Endodermal cell (in vitro differentiated cells): ENCODE results near the gene RPLP1. TPM values are rescaled to one million over a fixed set of nuclear protein-coding genes. Genes with fewer than 3 reads are reported as not detected.

Source experiments
- DNase-seq: peaks from one replicate; pipeline ENCODE4 v3.0.0-alpha.2; 2017
- H3K27ac ChIP-seq: 2 replicates; pipeline ENCODE4 v1.5.1; 2013; ENCODE audit warnings: mild to moderate bottlenecking, low read depth, low read length, moderate library complexity
- H3K27me3 ChIP-seq: 2 replicates; pipeline ENCODE4 v1.6.1; 2013; ENCODE audit warnings: mild to moderate bottlenecking, low read length, moderate library complexity; ENCODE audit not compliant: insufficient read depth, control insufficient read depth, poor library complexity, severe bottlenecking
- H3K36me3 ChIP-seq: 2 replicates; pipeline ENCODE4 v1.7.0; 2013; ENCODE audit warnings: mild to moderate bottlenecking, low read length, moderate library complexity; ENCODE audit not compliant: control insufficient read depth, insufficient read depth
- H3K4me1 ChIP-seq: one replicate; pipeline ENCODE4 v1.7.0; 2013; ENCODE audit warnings: low read length; ENCODE audit not compliant: control insufficient read depth, insufficient read depth
- H3K4me3 ChIP-seq: 2 replicates; pipeline ENCODE4 v1.5.1; 2013; ENCODE audit warnings: mild to moderate bottlenecking, low read length, moderate library complexity
- H3K9ac ChIP-seq: 2 replicates; pipeline ENCODE4 v1.6.1; 2013; ENCODE audit warnings: mild to moderate bottlenecking, low read length, moderate library complexity; ENCODE audit not compliant: poor library complexity, severe bottlenecking; ENCODE audit errors: extremely low read depth
- H3K9me3 ChIP-seq: 2 replicates; pipeline ENCODE4 v1.6.1; 2013; ENCODE audit warnings: mild to moderate bottlenecking, low read length, moderate library complexity; ENCODE audit not compliant: control insufficient read depth
- H3K27ac Mint-ChIP-seq: 2 replicates; pipeline ENCODE4 v1.8.0; 2020; ENCODE audit warnings: mixed read lengths
- H3K27me3 Mint-ChIP-seq: 2 replicates; pipeline ENCODE4 v1.8.0; 2021; ENCODE audit warnings: mild to moderate bottlenecking, mixed read lengths; ENCODE audit not compliant: insufficient read depth
- H3K36me3 Mint-ChIP-seq: 2 replicates; pipeline ENCODE4 v1.8.0; 2020; ENCODE audit warnings: low read depth, mixed read lengths
- H3K4me1 Mint-ChIP-seq: 2 replicates; pipeline ENCODE4 v1.8.0; 2020; ENCODE audit warnings: mixed read lengths
- H3K4me3 Mint-ChIP-seq: 2 replicates; pipeline ENCODE4 v1.8.0; 2020; ENCODE audit warnings: mild to moderate bottlenecking, moderate library complexity, mixed read lengths
- H3K9me3 Mint-ChIP-seq: 2 replicates; pipeline ENCODE4 v1.8.0; 2020; ENCODE audit warnings: mild to moderate bottlenecking, mixed read lengths
- WGBS, 2 experiments: methylation state at CpG; one replicate each; pipeline versions ENCODE4 v1.1.5 to v1.1.7; 2013; ENCODE audit warnings: missing lambda C conversion rate in 2 of 2, mixed read lengths in 1 of 2; ENCODE audit not compliant: insufficient coverage in 1 of 2, insufficient read length in 1 of 2; 5-methylcytosine and 5-hydroxymethylcytosine counted together
- total RNA-seq, 2 donors: library from RNA; stranded (reverse); fragmentation: NEBNext Ultra II Directional in 1 of 2; extraction: Animal tissue kit (Norgen Biotek cat#: 25700) in 1 of 2; gene quantifications; 2 replicates in 1 of 2; 3 replicates in 1 of 2; pipeline ENCODE4 v1.2.1, GENCODE V29; 2021
- TF ChIP-seq, protein P1 (sequence below): fragments of 200-600 bp; sonication (generic); conservative IDR thresholded peaks from 2 replicates; pipeline ENCODE4 v1.5.0; 2021; ENCODE audit warnings: antibody characterized with exemption, mild to moderate bottlenecking

The RPLP1 gene
- total RNA-seq, 2 donors from 2014 or later: 1,560 to 1,563 TPM

DNA sequence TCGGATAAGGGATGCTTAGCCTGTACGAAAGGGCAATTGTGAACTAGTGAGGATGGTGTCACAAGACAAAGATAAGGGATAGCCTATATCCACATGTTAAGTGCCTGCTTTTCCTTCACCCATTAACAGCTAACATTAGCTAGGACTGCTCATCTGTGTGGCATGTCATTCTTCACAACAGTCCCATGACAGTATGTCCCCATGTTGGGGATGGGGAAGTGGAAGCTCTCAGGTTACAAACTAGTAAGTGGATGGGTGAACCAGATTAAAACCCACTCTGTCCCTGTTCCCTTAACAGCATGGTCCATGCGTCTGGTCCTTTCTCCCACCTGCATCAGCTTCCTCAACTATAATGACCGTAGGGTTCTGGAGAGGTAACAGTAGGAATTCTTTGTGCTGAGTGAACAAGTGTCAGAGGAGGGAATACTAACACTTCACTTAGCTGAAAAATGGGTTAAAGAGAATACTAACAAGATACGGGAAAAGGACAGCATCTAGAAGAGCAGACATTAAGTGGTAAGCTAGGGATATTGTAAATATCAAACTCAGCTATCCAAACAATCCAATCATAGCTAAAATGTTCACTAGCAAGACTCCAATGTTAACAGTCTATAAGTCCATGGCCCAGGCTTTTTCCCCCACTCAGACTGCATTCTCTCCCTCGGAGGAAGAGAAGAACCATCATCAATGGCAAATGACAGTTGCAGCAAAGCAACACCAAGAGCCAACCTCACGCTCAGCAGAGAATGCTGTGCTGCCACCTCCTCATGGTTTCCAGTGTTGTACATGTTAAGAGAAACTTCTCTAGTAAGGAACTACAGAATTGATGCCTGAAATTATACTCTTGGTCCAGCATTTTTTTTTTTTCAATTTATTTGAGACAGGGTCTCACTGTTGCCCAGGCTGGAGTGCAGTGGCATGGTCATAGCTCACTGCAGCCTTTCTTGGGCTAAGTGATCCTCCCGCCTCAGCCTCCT lies 5.0 kb downstream of the RPLP1 start:
- Histone ChIP-seq H3K36me3 (peaks cover 38% of the 10 kb centered on the region), H3K9me3 (no peaks in the 10 kb centered on the region), H3K9ac (no peak overlapping the region), H3K4me3 (no peak overlapping the region), H3K4me1 (no peaks in the 10 kb centered on the region), H3K27ac (no peak overlapping the region), H3K27me3 (no peaks in the 10 kb centered on the region)
- H3K27ac Mint-ChIP-seq: peak overlapping the region; percentile 24
- WGBS, 2 experiments: 95% methylated on average over 5 to 8 of the region's 8 CpGs
- H3K36me3 Mint-ChIP-seq: peaks cover 48% of the 10 kb centered on the region
- H3K27me3 Mint-ChIP-seq: peaks cover 4% of the 10 kb centered on the region
- peak; percentile 55 for DNase-seq
- TF ChIP-seq, protein P1, sequence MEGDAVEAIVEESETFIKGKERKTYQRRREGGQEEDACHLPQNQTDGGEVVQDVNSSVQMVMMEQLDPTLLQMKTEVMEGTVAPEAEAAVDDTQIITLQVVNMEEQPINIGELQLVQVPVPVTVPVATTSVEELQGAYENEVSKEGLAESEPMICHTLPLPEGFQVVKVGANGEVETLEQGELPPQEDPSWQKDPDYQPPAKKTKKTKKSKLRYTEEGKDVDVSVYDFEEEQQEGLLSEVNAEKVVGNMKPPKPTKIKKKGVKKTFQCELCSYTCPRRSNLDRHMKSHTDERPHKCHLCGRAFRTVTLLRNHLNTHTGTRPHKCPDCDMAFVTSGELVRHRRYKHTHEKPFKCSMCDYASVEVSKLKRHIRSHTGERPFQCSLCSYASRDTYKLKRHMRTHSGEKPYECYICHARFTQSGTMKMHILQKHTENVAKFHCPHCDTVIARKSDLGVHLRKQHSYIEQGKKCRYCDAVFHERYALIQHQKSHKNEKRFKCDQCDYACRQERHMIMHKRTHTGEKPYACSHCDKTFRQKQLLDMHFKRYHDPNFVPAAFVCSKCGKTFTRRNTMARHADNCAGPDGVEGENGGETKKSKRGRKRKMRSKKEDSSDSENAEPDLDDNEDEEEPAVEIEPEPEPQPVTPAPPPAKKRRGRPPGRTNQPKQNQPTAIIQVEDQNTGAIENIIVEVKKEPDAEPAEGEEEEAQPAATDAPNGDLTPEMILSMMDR: no peak
- no peaks in the 10 kb centered on the region for H3K9me3 Mint-ChIP-seq
- H3K4me3 Mint-ChIP-seq: no peak overlapping the region
- peaks cover 8% of the 10 kb centered on the region for H3K4me1 Mint-ChIP-seq

DNA sequence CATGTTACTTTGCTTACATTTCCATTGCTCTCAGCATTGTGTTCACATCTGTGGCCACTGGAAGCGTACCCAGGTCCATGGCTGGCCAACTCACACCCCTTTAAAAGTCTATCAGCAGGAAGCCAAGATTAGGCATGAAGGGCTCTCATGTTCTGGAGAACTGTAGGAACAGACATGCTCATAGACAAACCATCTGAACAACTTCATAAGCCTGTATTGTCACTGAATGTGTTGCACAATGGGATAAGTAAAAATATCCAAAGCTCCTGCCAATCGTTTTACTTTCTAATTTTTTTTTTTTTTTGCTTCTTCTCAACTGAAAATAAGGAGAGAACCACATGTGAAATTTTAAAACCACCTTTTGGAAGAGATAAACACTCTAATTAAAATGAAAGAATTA lies 6.4 kb downstream of the RPLP1 start:
- Histone ChIP-seq H3K4me3 (no peak overlapping the region), H3K27ac (no peak overlapping the region), H3K36me3 (peaks cover 30% of the 10 kb centered on the region), H3K9me3 (no peaks in the 10 kb centered on the region), H3K27me3 (no peaks in the 10 kb centered on the region), H3K4me1 (peaks cover 2% of the 10 kb centered on the region), H3K9ac (no peak overlapping the region)
- H3K9me3 Mint-ChIP-seq: no peaks in the 10 kb centered on the region
- TF ChIP-seq, protein P1: no peak
- no peak overlapping the region for H3K27ac Mint-ChIP-seq
- no peak overlapping the region for H3K4me3 Mint-ChIP-seq
- DNase-seq: peak; percentile 36
- 89 to 94% methylated on average over 2 of the region's 2 CpGs for WGBS, 2 experiments
- H3K4me1 Mint-ChIP-seq: peaks cover 15% of the 10 kb centered on the region
- H3K36me3 Mint-ChIP-seq: peaks cover 38% of the 10 kb centered on the region
- H3K27me3 Mint-ChIP-seq: peaks cover 4% of the 10 kb centered on the region

DNA sequence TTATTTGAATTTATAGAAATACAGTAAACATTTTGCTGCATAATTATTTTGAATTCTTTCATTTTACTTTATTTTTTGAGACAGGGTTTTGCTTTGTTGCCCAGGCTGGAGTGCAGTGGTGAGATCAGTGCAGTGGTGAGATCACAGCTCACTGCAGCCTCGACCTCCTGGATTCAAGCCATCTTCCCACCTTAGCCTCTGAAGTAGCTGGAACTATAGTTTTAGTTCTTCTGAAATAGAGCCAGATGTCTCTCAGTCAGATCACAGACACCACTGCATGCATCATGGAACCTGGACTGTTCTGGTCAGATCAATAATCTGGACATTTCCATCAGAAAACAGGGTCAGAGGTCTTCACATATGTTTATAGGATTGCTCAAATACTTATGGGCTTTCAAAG lies 7.9 kb downstream of the RPLP1 start:
- WGBS, 2 experiments: 100% methylated on average over 1 of the region's 1 CpG; no CpG with 5 or more reads in 1 of the 2 experiments
- Histone ChIP-seq H3K9me3 (no peaks in the 10 kb centered on the region), H3K27me3 (no peaks in the 10 kb centered on the region), H3K4me1 (peaks cover 2% of the 10 kb centered on the region), H3K9ac (no peak overlapping the region), H3K36me3 (peaks cover 16% of the 10 kb centered on the region), H3K27ac (no peak overlapping the region), H3K4me3 (no peak overlapping the region)
- Mint-ChIP-seq H3K9me3 (no peaks in the 10 kb centered on the region), H3K27me3 (peaks cover 4% of the 10 kb centered on the region), H3K27ac (no peak overlapping the region), H3K4me3 (no peak overlapping the region), H3K36me3 (peaks cover 24% of the 10 kb centered on the region), H3K4me1 (peaks cover 7% of the 10 kb centered on the region)
- TF ChIP-seq, protein P1: no peak
- peak; percentile 30 for DNase-seq
